PC-9 (cell line): ENCODE data around the gene PTGES.

ENCODE experiments used
- CTCF ChIP-seq: fragments of 200-600 bp; sonication (generic); conservative IDR thresholded peaks from 2 replicates; pipeline ENCODE4 v1.6.1; 2017; ENCODE audit warnings: mixed run types, antibody characterized with exemption, mild to moderate bottlenecking, moderate library complexity
- EZH2 ChIP-seq: fragments of 200-600 bp; sonication (generic); IDR thresholded peaks from 2 replicates; pipeline ENCODE4 v1.8.0; 2017; ENCODE audit warnings: antibody characterized with exemption, low read depth

GRCh38 chr9:129718647-129719046 lies 34.2 kb downstream of the PTGES start:
- TF ChIP-seq CTCF, result no peak
- TF ChIP-seq EZH2, result no peak
